Left ventricle myocardium inferior (tissue), 1 donor: ENCODE results near the gene SLC45A3. TPM values are rescaled to one million over a fixed set of nuclear protein-coding genes. Genes with fewer than 3 reads are reported as not detected.

Source experiments
- DNase-seq: peaks from one replicate; pipeline ENCODE4 v3.0.0-alpha.2; 2020
- H3K27ac ChIP-seq: fragments of 200-600 bp; replicated peaks from 2 replicates; pipeline ENCODE4 v1.8.0; 2021
- H3K27me3 ChIP-seq: fragments of 200-600 bp; 2 replicates; pipeline ENCODE4 v1.8.0; 2021; ENCODE audit warnings: low read depth
- H3K36me3 ChIP-seq: fragments of 200-600 bp; 2 replicates; pipeline ENCODE4 v1.8.0; 2021
- H3K4me1 ChIP-seq: fragments of 200-600 bp; 2 replicates; pipeline ENCODE4 v1.8.0; 2021
- H3K4me3 ChIP-seq: fragments of 200-600 bp; 2 replicates; pipeline ENCODE4 v1.8.0; 2021; ENCODE audit warnings: mild to moderate bottlenecking, moderate library complexity
- H3K9me3 ChIP-seq: fragments of 200-600 bp; replicated peaks from 2 replicates; pipeline ENCODE4 v1.8.0; 2021
- CTCF ChIP-seq: fragments of 200-600 bp; IDR thresholded peaks from 2 replicates; pipeline ENCODE4 v1.8.0; 2021; ENCODE audit warnings: antibody characterized with exemption, mild to moderate bottlenecking, borderline replicate concordance
- intact Hi-C: fragments of 100-400 bp; cut with micrococcal nuclease; formaldehyde crosslinking; loops from one replicate; pipeline ENCODE4 v1.11.0; 2022
- total RNA-seq: library from RNA; stranded (reverse); fragmentation: NEBNext Ultra II Directional; extraction: Animal tissue kit (Norgen Biotek cat#: 25700); gene quantifications from one replicate; pipeline ENCODE4 v1.2.1, GENCODE V29; 2021
- donor health status: DM: no; HTN: yes; CAD: no; lungs with severe emphysema.

SLC45A3 gene
- total RNA-seq, 1 donor from 2014 or later, result 5.2 TPM

GRCh38 chr1:205676597-205676996 lies 3.7 kb downstream of the SLC45A3 start:
- intact Hi-C loops, result no loop called here

GRCh38 chr1:205676002-205676401 lies 4.3 kb downstream of the SLC45A3 start:
- H3K4me1 ChIP-seq, result peaks cover 46% of the 10 kb centered on the region
- TF ChIP-seq CTCF, result no peak
- H3K4me3 ChIP-seq, result no peak overlapping the region
- H3K36me3 ChIP-seq, result no peaks in the 10 kb centered on the region
- no peak for DNase-seq
- no peaks in the 10 kb centered on the region for H3K9me3 ChIP-seq
- H3K27me3 ChIP-seq, result peaks cover 9% of the 10 kb centered on the region
- no peak overlapping the region for H3K27ac ChIP-seq
- intact Hi-C loops, result no loop called here

More at GRCh38 chr1:205676597-205676996, 3.7 kb downstream of the SLC45A3 start:
- no peak overlapping the region for H3K4me3 ChIP-seq
- DNase-seq, result no peak
- H3K9me3 ChIP-seq, result no peaks in the 10 kb centered on the region
- no peaks in the 10 kb centered on the region for H3K36me3 ChIP-seq
- H3K4me1 ChIP-seq, result peaks cover 43% of the 10 kb centered on the region
- H3K27ac ChIP-seq, result no peak overlapping the region
- peaks cover 9% of the 10 kb centered on the region for H3K27me3 ChIP-seq
- no peak for TF ChIP-seq CTCF

GRCh38 chr1:205675247-205675646 lies 5.1 kb downstream of the SLC45A3 start:
- no peak for DNase-seq
- Histone ChIP-seq H3K27ac (no peak overlapping the region), H3K4me3 (no peak overlapping the region), H3K36me3 (no peaks in the 10 kb centered on the region), H3K4me1 (peaks cover 49% of the 10 kb centered on the region), H3K27me3 (peaks cover 9% of the 10 kb centered on the region), H3K9me3 (no peaks in the 10 kb centered on the region)
- intact Hi-C loops, result no loop called here
- TF ChIP-seq CTCF, result no peak

GRCh38 chr1:205672970-205673369 lies 7.3 kb downstream of the SLC45A3 start:
- intact Hi-C loops, result no loop called here
- no peak for TF ChIP-seq CTCF
- no peak for DNase-seq

GRCh38 chr1:205672395-205672889 lies 7.9 kb downstream of the SLC45A3 start:
- intact Hi-C loops, result no loop called here
- Histone ChIP-seq H3K9me3 (no peaks in the 10 kb centered on the region), H3K27me3 (no peaks in the 10 kb centered on the region), H3K4me1 (peaks cover 40% of the 10 kb centered on the region), H3K4me3 (no peak overlapping the region), H3K36me3 (no peaks in the 10 kb centered on the region), H3K27ac (no peak overlapping the region)
- TF ChIP-seq CTCF, result peak; percentile 13
- no peak for DNase-seq

More at GRCh38 chr1:205672970-205673369, 7.3 kb downstream of the SLC45A3 start:
- H3K36me3 ChIP-seq, result no peaks in the 10 kb centered on the region
- H3K4me3 ChIP-seq, result no peak overlapping the region
- H3K9me3 ChIP-seq, result no peaks in the 10 kb centered on the region
- H3K4me1 ChIP-seq, result peaks cover 45% of the 10 kb centered on the region
- H3K27me3 ChIP-seq, result no peaks in the 10 kb centered on the region
- no peak overlapping the region for H3K27ac ChIP-seq
